Embryonic facial prominence (tissue), 1 donor: ENCODE measurements around the gene PDZK1IP1.
"Not testable (repeated sequence)": the region's sequence is repeated elsewhere in the genome, so short reads cannot be mapped to it uniquely, and the experiment has no call there.

Experiments used
- DNase-seq: peaks from one replicate; pipeline ENCODE4 v3.0.0-alpha.2; 2016; ENCODE audit errors: extremely low spot score

Gene PDZK1IP1

GRCh38 chr1:47223921-47224675, 34.3 kb upstream of the PDZK1IP1 start:
- DNase-seq = no peak

GRCh38 chr1:47223174-47223920, 33.5 kb upstream of the PDZK1IP1 start:
- no peak for DNase-seq

GRCh38 chr1:47222476-47222875, 32.6 kb upstream of the PDZK1IP1 start:
- DNase-seq = no peak

- no peak for DNase-seq
Observed at GRCh38 chr1:47219590-47220220, 29.9 kb upstream of the PDZK1IP1 start.

- DNase-seq = no peak
Observed at GRCh38 chr1:47219001-47219400, 29.2 kb upstream of the PDZK1IP1 start.

GRCh38 chr1:47216278-47217059, 26.6 kb upstream of the PDZK1IP1 start:
- no peak for DNase-seq

- no peak for DNase-seq
Observed at GRCh38 chr1:47215713-47216112, 25.9 kb upstream of the PDZK1IP1 start.

GRCh38 chr1:47214549-47214948, 24.7 kb upstream of the PDZK1IP1 start:
- no peak for DNase-seq

- no peak for DNase-seq
Observed at GRCh38 chr1:47213230-47213963, 23.6 kb upstream of the PDZK1IP1 start.

- DNase-seq = no peak
Observed at GRCh38 chr1:47212636-47213229, 22.9 kb upstream of the PDZK1IP1 start.

GRCh38 chr1:47211796-47212269, 22.0 kb upstream of the PDZK1IP1 start:
- no peak for DNase-seq

- DNase-seq = no peak
Observed at GRCh38 chr1:47210666-47211065, 20.8 kb upstream of the PDZK1IP1 start.

GRCh38 chr1:47209725-47210325, 20.0 kb upstream of the PDZK1IP1 start:
- DNase-seq = no peak

GRCh38 chr1:47209091-47209490, 19.3 kb upstream of the PDZK1IP1 start:
- DNase-seq = no peak

GRCh38 chr1:47208374-47208850, 18.6 kb upstream of the PDZK1IP1 start:
- no peak for DNase-seq

- DNase-seq = no peak
Observed at GRCh38 chr1:47207803-47208373, 18.1 kb upstream of the PDZK1IP1 start.

- DNase-seq = no peak
Observed at GRCh38 chr1:47205918-47206317, 16.1 kb upstream of the PDZK1IP1 start.

GRCh38 chr1:47203504-47203903, 13.7 kb upstream of the PDZK1IP1 start:
- DNase-seq = not testable (repeated sequence)

- no peak for DNase-seq
Observed at GRCh38 chr1:47201179-47201578, 11.3 kb upstream of the PDZK1IP1 start.

- DNase-seq = no peak
Observed at GRCh38 chr1:47198214-47198613, 8.4 kb upstream of the PDZK1IP1 start.
